ENCODE measurements around the gene BAIAP3.
A peak's percentile ranks its signal among the peaks of the same experiment; 100 is the strongest.
"Not testable (repeated sequence)": the region's sequence is repeated elsewhere in the genome, so short reads cannot be mapped to it uniquely, and the experiment has no call there.

BAIAP3 gene

DNA sequence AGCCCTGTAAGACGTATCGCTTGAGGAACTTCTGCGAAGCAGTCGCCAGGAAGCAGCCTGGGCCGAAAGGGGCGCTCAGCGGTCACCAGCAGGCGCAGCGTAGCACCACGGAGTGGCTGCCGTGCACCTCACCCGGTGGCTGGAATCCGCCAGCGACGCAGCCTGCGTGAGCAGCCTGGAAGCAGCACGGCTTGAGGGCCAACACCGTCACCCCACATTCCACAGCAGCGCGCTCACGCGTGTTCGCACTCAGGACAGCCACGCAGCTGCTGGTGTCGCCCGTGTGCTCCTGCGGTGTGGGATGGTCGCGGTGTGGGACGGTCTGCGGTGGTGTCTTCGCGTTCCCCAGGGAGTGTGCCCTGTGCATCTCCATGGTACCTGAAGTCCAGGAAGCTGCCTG, 14.4 kb upstream of the BAIAP3 start:
- DNase-seq, result no peak

GRCh38 chr16:1320097-1320496, 13.3 kb upstream of the BAIAP3 start:
- no peak for DNase-seq

DNA sequence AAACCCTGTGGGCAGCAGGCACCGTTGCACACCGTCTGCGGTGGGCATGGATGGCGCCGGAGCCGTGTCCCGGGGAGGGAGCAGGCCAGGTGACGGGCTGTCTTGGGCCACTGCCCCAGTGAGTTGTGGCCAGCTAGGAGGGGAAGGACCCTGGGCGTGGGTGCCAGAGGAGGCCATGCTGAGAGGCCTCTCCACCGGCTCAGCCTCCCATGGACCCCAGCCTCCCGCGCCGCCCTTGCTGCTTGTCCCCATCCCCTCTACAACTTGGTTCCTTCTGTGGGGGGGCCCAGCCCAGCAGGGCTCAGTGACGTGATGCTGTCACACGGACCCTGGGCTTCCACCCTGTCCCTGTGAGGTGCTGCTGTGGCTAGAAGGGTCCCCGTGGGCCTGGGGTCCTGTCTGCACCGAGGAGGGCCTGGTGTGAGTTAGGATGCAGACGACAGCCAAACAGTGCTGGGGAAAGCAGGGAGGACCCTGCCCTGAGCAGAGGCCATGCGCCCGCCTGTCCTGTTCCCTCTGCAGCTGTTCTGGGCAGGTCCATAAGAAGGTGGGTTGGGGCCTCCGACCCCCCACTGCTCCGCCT, 12.7 kb upstream of the BAIAP3 start:
- DNase-seq, result no peak

DNA sequence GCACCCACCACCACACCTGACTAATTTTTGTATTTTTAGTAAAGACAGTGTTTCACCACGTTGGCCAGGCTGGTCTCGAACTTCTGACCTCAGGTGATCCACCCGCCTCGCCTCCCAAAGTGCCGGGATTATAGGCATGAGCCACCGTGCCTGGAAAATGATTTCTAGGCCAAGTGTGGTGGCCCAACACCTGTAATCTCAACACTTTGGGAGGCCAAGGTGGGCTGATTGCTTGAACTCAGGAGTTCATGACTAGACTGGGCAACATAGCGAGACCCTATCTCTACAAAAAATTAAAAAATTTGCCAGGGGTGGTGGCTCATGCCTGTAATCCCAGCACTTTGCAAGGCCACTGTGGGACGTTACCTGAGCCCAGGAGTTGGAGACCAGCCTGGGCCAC, 11.0 kb upstream of the BAIAP3 start:
- DNase-seq, result no peak

DNA sequence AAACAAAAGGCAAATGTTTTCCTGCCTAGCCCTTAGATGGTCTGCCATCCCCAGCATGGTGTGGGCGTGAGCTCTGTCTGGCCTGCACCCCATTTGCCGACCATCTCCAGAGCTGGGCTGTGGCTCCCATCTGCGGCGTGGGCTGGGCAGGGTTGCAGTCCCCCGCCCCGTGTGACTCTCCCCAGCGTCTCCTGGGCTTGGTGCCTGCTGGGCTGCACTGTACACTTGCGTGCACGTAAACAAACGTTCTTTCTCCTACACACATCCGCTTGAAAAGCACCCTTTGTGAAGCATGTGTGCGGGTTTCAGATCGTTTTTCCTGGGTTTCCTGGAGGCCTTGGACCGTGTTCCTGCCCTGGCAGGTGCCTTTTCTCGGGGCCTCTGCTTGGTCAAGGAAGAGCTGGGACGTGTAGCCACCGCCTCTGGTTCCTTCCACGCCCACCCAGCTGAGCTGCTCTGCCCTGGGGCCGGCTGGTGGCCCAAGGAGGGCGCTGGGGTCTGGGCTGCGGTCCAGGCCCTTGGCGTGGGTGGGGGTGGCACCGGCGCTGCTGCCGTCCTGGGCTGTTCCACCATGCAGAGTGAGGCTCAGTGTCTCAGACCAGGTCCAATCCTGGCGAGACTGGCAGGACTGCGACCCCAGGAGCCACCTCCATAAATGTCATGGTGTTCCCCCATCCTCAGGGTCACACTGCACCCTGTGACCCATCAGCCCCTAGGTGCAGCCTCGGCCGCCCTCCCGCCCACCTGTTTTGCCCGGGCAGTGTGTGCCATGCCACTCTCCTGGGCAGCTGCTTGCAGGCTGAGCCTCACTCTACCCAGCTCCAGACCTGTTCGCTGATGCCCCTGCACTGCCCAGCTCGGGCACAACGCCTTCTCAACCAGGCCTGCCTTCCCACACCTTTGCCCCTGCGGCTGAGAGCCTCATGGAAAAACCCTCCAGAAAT, 9.9 kb upstream of the BAIAP3 start:
- no peak for DNase-seq

DNA sequence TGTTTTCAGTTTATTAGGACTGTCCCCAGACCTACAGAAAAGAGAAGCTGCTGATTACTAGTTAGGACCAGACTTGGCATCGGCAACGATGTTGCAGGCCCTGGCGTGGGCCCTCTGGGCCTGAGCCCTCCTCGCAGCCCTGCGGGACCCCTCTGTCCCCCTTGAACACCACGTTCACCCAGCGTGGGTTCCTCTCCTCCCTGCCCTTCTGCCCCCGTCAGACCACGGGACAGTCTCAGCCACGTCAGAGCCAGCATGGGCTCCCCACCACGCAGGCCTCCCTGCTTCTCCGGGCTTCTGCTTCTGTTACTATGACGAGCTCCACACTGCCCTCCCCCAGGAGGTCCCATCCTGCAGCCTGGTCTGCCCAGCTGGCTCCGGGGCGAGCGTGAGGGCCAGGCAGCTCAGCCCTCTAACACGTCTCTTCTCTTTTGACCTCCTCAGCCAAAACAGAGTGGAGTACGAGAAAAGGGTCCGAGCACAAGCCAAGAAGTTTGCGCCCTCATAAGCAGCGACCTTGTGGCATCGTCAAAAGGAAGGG, 9.1 kb upstream of the BAIAP3 start:
- no peak for DNase-seq

GRCh38 chr16:1325261-1325660, 8.2 kb upstream of the BAIAP3 start:
- no peak for DNase-seq

DNA sequence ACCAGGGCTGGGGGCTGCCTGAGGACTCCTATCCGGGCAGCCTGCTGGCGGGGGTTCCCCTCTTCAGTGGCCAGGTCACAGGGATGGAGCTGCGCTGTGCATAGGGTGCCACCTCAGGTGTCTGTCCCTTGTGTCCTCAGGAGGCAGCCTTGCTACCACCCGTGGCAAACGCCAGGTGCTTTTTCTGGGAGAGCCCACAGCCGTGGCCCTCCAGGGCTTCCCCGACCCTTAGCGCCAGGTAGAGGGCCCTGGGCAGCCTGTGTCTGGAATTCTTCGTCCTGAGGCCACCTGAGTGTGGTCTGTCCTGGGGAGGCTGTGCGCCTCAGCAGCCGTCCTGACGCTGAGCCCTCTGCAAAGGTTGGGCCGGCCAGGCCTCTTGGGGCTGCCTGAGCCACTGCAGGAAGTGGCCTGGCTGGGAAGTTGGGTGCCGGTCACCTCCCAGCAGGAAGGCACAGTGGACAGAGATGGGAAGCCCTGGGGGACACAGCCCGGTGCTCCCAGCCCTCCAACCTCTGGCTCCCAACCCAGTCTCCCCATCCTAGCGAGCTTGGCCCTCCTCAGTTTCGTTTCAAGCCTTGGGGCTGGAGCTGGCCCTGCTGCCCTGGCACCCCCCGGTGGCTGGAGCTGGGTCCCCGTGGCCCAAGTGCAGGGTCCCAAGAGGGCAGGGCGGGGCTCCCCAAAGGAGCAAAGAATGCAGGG, 7.6 kb upstream of the BAIAP3 start:
- no peak for DNase-seq

DNA sequence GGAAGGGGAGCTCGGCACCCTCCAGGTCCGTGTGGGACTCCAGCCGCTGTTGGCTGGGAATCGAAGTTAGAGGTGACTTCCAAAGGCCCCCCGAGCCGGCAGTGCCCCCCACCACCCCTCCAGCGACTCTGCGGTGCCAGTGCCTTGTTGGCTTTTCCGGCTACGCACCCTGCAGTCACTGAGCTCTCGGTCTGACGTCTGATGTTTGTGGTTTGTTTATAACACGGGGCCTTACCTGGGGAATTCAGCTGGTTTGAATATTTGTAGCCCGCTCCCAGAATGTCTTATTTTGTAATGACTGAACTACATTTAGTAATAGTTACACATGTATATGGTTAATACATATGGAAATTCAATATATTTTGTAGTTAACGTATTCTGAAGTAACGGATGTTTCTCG, 7.1 kb upstream of the BAIAP3 start:
- no peak for DNase-seq

DNA sequence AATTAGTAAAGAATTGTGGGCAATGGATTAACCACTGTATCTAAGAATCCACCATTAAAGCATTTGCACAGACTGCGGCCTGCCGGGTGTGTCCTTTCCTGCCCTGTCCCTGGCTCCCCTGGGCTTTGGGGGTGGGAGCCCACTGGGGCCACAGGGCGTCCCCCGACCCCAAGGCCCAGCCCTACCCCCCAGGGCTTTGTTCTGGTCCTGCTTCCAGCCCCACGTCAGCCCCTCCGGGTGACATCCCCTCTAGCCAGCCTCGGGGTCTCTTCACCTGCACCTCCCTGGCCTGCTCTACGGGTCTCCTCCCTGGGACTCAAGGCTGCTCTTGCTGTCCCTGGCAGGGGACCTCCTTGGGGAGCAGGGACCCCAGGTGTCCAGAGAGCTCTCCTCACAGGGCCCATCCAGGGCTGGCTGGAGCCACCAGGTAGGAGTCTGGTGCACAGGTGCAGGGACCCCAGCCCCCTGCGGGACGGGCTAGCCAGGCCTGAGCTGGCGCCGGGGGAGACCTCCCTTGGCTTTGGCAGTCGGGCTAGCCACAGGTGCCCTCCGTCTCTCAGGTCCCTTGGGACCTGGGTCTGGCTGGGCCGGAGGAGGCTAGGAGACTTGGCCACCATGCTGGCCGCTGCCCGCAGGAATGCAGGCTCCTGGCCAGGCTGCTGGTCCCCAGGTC, 6.4 kb upstream of the BAIAP3 start:
- no peak for DNase-seq

DNA sequence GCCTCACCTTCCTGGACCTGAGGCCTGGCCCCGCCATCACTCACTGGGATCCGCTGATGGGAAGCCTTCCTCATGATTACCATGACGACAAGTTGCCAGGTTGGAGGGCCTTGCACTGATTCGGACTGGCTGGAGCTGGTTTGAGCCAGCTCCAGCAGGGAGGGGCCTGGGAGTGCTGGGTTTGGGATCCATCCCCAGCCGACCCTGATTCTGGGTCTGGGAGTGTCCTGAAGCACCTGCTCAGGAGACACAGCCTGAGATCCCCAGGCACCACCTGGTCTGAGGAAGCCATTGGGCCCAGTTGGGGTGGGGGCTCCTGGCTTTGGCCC, 5.9 kb upstream of the BAIAP3 start:
- no peak for DNase-seq

DNA sequence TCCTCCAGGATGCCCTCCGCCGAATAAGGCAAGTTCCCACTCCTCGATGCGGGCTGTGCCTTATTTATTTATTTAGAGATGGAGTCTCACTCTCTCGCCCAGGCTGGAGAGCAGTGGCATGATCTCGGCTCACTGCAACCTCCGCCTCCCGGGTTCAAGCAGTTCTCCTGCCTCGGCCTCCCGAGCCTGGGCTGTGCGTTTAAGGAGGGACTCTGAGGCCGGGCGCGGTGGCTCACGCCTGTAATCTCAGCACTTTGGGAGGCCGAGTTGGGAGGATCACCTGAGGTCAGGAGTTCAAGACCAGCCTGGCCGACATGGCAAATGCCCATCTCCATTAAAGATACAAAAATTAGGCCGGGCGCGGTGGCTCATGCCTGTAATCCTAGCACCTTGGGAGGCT, 5.3 kb upstream of the BAIAP3 start:
- not testable (repeated sequence) for DNase-seq

DNA sequence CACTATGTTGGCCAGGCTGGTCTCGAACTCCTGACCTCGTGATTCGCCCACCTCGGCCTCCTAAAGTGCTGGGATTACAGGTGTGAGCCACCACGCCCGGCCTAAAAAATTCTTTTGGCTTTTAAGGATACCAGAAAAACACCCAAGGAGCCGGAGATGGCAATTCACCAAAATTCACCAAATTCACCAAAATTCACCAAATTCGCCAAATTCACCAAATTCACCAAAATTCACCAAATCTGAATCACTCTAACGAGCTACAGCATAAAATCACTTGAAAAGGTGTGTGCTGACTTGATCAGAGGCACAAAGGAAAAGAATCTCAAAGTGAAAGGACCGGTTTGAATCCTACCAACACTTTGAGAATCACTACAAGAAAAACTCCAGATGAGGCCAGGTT, 4.5 kb upstream of the BAIAP3 start:
- DNase-seq, result not testable (repeated sequence)

DNA sequence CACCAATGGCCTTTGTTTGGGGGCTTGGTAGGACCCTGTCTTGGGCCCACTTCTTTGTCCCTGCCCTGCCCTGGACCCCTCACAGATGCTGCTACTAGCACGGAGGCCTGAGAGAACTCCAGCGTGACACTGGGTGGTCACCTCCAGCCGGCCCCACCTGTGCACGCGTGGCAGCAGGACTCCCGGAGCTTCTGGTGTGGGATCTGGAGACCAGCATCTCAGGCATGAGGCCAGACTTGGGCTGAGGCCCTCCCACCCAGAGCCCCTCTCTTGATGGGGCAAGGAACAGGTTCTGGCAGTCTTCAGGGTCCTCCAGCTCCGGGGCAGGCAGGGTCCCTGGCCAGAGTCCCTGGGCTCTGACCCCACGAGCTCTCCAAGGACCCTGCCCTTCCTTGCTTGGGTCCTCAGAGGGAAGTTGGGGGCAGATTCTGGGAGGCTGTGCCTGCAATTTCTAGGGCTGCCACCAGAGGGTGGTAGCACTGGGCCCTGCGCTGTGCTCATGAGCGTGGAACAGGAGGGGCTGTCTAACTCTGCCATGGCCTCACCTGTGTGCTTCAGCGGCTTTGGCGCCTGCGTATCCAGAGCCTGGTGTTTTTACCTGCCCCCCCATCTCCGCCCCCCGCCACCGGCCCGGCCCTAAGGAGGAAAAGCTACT, 3.1 kb upstream of the BAIAP3 start:
- DNase-seq, result no peak

GRCh38 chr16:1330931-1331711, 2.3 kb upstream of the BAIAP3 start:
- no peak for DNase-seq

DNA sequence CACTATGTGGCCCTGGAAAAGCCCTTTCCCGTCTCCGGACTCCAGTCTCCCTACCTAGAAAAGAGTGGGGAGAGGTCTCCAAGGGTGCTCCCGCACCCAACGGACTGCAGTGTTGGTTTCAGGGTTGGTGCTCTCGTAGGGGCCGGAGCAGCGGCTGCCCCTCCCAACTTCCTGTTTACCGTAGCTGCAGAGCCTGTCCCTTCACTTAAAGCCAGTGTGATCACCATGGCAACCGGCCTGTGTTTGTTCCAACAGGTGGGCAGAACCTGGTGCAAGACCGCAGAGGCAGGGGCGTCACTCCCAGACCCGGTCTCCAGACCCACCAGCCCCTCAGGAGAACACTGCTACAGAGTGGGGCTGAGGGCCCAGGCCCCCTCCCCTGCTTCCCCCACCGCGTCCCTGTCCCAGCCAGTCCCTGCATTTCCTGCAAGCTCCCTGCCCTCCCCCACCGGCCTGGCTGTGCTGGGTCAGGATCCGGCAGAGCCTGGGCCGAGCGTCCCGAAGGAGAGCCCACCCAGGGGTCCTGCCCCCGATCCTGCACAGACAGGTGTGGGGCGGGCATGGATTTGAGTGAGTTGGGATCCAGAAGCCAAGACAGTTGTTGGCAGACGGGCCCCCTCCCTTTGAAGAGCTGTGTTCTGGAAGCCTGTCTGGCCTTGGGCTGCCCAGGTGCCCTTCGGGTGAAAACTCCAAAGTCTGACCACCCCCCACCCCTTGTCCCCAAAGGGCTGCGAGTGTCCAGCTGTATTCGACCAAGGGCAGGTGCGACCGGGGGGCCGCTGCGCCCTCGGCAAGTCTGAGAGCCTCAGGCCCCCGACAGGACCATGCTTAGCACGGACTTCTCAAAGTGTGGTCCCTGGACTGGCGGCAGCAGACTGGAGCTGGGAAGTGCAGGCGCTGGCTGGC, 1.5 kb upstream of the BAIAP3 start:
- DNase-seq, result peak; percentile 61 to 73

GRCh38 chr16:1332618-1333148, 762 bp upstream of the BAIAP3 start:
- DNase-seq, result no peak

- no peak for DNase-seq
Observed at GRCh38 chr16:1333854-1334700, 632 bp downstream of the BAIAP3 start.

- no peak for DNase-seq
Observed at GRCh38 chr16:1334739-1335138, 1.3 kb downstream of the BAIAP3 start.

Measured in NCI-H2081 (cell line).